HEK293 (cell line): Measurements from ENCODE around the gene TEAD4.

ENCODE experiments used
- CTCF ChIA-PET: fragments of 350-600 bp; formaldehyde crosslinking; extraction: SDS; loops from one replicate; lab custom pipeline; 2021; ENCODE audit warnings: antibody characterized with exemption; lab: Yijun Ruan, JAX
- POLR2A ChIA-PET: fragments of 300-600 bp; formaldehyde crosslinking; extraction: SDS; loops from one replicate; lab custom pipeline; 2020; ENCODE audit warnings: antibody characterized with exemption, inconsistent platforms; lab: Yijun Ruan, JAX
- H3K27ac ChIP-seq: fragments of 200-500 bp; sonication (Bioruptor generic); 2 replicates; pipeline ENCODE4 v1.5.1; 2014; ENCODE audit warnings: low read depth, low read length, control low read depth, inconsistent platforms; ENCODE audit errors: extremely low read depth
- H3K36me3 ChIP-seq, 2 experiments: fragments of 200-500 bp in 1 of 2; sonication (Bioruptor generic) in 1 of 2; 1 replicate in 1 of 2; 2 replicates in 1 of 2; pipeline ENCODE4 v1.5.1; 2014 to 2017; ENCODE audit warnings: inconsistent platforms in 2 of 2, low read length in 2 of 2; ENCODE audit not compliant: control insufficient read depth in 2 of 2, insufficient read depth in 1 of 2
- H3K4me1 ChIP-seq: fragments of 200-500 bp; sonication (Bioruptor generic); 2 replicates; pipeline ENCODE4 v1.5.1; 2014; ENCODE audit warnings: mild to moderate bottlenecking, low read length, inconsistent platforms; ENCODE audit not compliant: control insufficient read depth, insufficient read depth
- H3K4me3 ChIP-seq: 2 replicates; pipeline ENCODE4 v1.5.1; 2011; ENCODE audit warnings: low read depth, mild to moderate bottlenecking, control low read depth, low read length, moderate library complexity
- H3K9me3 ChIP-seq: fragments of 200-500 bp; sonication (Bioruptor generic); 2 replicates; pipeline ENCODE4 v1.5.1; 2014; ENCODE audit warnings: low read depth, low read length, inconsistent platforms; ENCODE audit not compliant: control insufficient read depth, insufficient read depth
- CTCF ChIP-seq: fragments of 450-650 bp; formaldehyde crosslinking; IDR thresholded peaks from 2 replicates; pipeline ENCODE4 v1.5.1; 2016; ENCODE audit warnings: missing biosample characterization, missing genetic modification characterization
- GLIS1 ChIP-seq: fragments of 450-650 bp; formaldehyde crosslinking; IDR thresholded peaks from 2 replicates; pipeline ENCODE4 v1.5.1; 2016; ENCODE audit warnings: missing biosample characterization, missing genetic modification characterization
- GLIS2 ChIP-seq: fragments of 450-650 bp; formaldehyde crosslinking; IDR thresholded peaks from 2 replicates; pipeline ENCODE4 v1.5.1; 2016; ENCODE audit warnings: missing biosample characterization, missing genetic modification characterization
- KLF17 ChIP-seq: fragments of 450-650 bp; formaldehyde crosslinking; IDR thresholded peaks from 2 replicates; pipeline ENCODE4 v1.5.1; 2016; ENCODE audit warnings: missing biosample characterization, missing genetic modification characterization
- OVOL3 ChIP-seq: fragments of 450-650 bp; formaldehyde crosslinking; IDR thresholded peaks from 2 replicates; pipeline ENCODE4 v1.5.1; 2016; ENCODE audit warnings: missing biosample characterization, missing genetic modification characterization
- SALL2 ChIP-seq: fragments of 450-650 bp; formaldehyde crosslinking; IDR thresholded peaks from 2 replicates; pipeline ENCODE4 v1.5.0; 2017; ENCODE audit warnings: missing biosample characterization, mild to moderate bottlenecking, missing genetic modification characterization, borderline replicate concordance
- YY2 ChIP-seq: fragments of 450-650 bp; formaldehyde crosslinking; IDR thresholded peaks from 2 replicates; pipeline ENCODE4 v1.5.1; 2016; ENCODE audit warnings: missing biosample characterization, missing genetic modification characterization
- ZBTB17 ChIP-seq: fragments of 450-650 bp; formaldehyde crosslinking; IDR thresholded peaks from 2 replicates; pipeline ENCODE4 v1.5.1; 2016; ENCODE audit warnings: missing biosample characterization, missing genetic modification characterization
- ZFHX2 ChIP-seq: fragments of 450-650 bp; formaldehyde crosslinking; conservative IDR thresholded peaks from 2 replicates; pipeline ENCODE4 v1.5.1; 2016; ENCODE audit warnings: missing biosample characterization, missing genetic modification characterization
- ZNF10 ChIP-seq: fragments of 450-650 bp; formaldehyde crosslinking; IDR thresholded peaks from 2 replicates; pipeline ENCODE4 v1.5.1; 2017; ENCODE audit warnings: missing biosample characterization, missing genetic modification characterization
- ZNF114 ChIP-seq: fragments of 450-650 bp; formaldehyde crosslinking; IDR thresholded peaks from 2 replicates; pipeline ENCODE4 v1.5.0; 2017; ENCODE audit warnings: missing biosample characterization, missing genetic modification characterization
- ZNF121 ChIP-seq: fragments of 450-650 bp; formaldehyde crosslinking; IDR thresholded peaks from 2 replicates; pipeline ENCODE4 v1.5.1; 2016; ENCODE audit warnings: missing biosample characterization, missing genetic modification characterization
- ZNF155 ChIP-seq: fragments of 450-650 bp; formaldehyde crosslinking; IDR thresholded peaks from 2 replicates; pipeline ENCODE4 v1.5.1; 2016; ENCODE audit warnings: missing biosample characterization, missing genetic modification characterization
- ZNF266 ChIP-seq: fragments of 450-650 bp; formaldehyde crosslinking; IDR thresholded peaks from 2 replicates; pipeline ENCODE4 v1.5.1; 2016; ENCODE audit warnings: missing biosample characterization, missing genetic modification characterization, low read depth
- ZNF341 ChIP-seq: fragments of 450-650 bp; formaldehyde crosslinking; IDR thresholded peaks from 2 replicates; pipeline ENCODE4; 2016; ENCODE audit warnings: low read depth, missing biosample characterization, missing genetic modification characterization
- ZNF416 ChIP-seq: fragments of 450-650 bp; formaldehyde crosslinking; IDR thresholded peaks from 2 replicates; pipeline ENCODE4 v1.5.1; 2016; ENCODE audit warnings: missing biosample characterization, missing genetic modification characterization
- ZNF48 ChIP-seq: fragments of 450-650 bp; formaldehyde crosslinking; IDR thresholded peaks from 2 replicates; pipeline ENCODE4 v1.5.1; 2016; ENCODE audit warnings: missing biosample characterization, missing genetic modification characterization
- ZNF600 ChIP-seq: fragments of 450-650 bp; formaldehyde crosslinking; IDR thresholded peaks from 2 replicates; pipeline ENCODE4 v1.5.1; 2016; ENCODE audit warnings: missing biosample characterization, missing genetic modification characterization
- ZNF654 ChIP-seq: fragments of 450-650 bp; formaldehyde crosslinking; IDR thresholded peaks from 2 replicates; pipeline ENCODE4 v1.5.1; 2016; ENCODE audit warnings: low read depth, missing biosample characterization, missing genetic modification characterization
- ZNF660 ChIP-seq: fragments of 450-650 bp; IDR thresholded peaks from 2 replicates; pipeline ENCODE4 v1.5.1; 2018; ENCODE audit warnings: missing biosample characterization, mild to moderate bottlenecking, missing genetic modification characterization
- TF ChIP-seq, protein P1 (sequence below): fragments of 450-650 bp; formaldehyde crosslinking; IDR thresholded peaks from 2 replicates; pipeline ENCODE4 v1.5.1; 2016; ENCODE audit warnings: missing biosample characterization, missing genetic modification characterization, borderline replicate concordance
- TF ChIP-seq, protein P2 (sequence below): fragments of 450-650 bp; formaldehyde crosslinking; IDR thresholded peaks from 2 replicates; pipeline ENCODE4 v1.5.1; 2016; ENCODE audit warnings: missing biosample characterization, missing genetic modification characterization
- TF ChIP-seq, protein P3 (sequence below): fragments of 450-650 bp; formaldehyde crosslinking; IDR thresholded peaks from 2 replicates; pipeline ENCODE4 v1.5.1; 2016; ENCODE audit warnings: missing biosample characterization, missing genetic modification characterization

TEAD4 gene

GRCh38 chr12:3034067-3034750 lies 75.0 kb downstream of the TEAD4 start:
- Histone ChIP-seq H3K4me3 (no peak overlapping the region), H3K36me3 (peaks cover 0 to 18% of the 10 kb centered on the region in 2 experiments; a peak in 2 of 3 replicates), H3K4me1 (no peaks in the 10 kb centered on the region), H3K9me3 (no peaks in the 10 kb centered on the region), H3K27ac (no peak overlapping the region)
- POLR2A ChIA-PET, result interaction anchor here (1.0 to 1.6 kb wide), 3 partner anchors 144 to 157 kb away, joined by 3 read pairs; partner anchors contain the start of genes FOXM1, RHNO1 and TULP3
- CTCF ChIA-PET, result interaction anchor here (0.6 to 2.6 kb wide), 28 partner anchors 9 to 343 kb away, joined by 3 to 34 read pairs (median 4); partner anchors contain the start of gene TULP3
- TF ChIP-seq GLIS1 (tag by site-specific recombination), result peak; percentile 69
- TF ChIP-seq ZNF660, result peak; percentile 85
- no peak for TF ChIP-seq ZNF266 (tag by site-specific recombination)
- no peak for TF ChIP-seq YY2 (tag by site-specific recombination)
- 0 out of 2 replicates have a peak, but pooled peaks have one; percentile 10 for TF ChIP-seq KLF17 (tag by site-specific recombination)
- TF ChIP-seq ZFHX2 (tag by site-specific recombination), result 0 out of 2 replicates have a peak, but pooled peaks have one; percentile 12
- peak; percentile 56 for TF ChIP-seq ZNF654
- TF ChIP-seq, protein P1, sequence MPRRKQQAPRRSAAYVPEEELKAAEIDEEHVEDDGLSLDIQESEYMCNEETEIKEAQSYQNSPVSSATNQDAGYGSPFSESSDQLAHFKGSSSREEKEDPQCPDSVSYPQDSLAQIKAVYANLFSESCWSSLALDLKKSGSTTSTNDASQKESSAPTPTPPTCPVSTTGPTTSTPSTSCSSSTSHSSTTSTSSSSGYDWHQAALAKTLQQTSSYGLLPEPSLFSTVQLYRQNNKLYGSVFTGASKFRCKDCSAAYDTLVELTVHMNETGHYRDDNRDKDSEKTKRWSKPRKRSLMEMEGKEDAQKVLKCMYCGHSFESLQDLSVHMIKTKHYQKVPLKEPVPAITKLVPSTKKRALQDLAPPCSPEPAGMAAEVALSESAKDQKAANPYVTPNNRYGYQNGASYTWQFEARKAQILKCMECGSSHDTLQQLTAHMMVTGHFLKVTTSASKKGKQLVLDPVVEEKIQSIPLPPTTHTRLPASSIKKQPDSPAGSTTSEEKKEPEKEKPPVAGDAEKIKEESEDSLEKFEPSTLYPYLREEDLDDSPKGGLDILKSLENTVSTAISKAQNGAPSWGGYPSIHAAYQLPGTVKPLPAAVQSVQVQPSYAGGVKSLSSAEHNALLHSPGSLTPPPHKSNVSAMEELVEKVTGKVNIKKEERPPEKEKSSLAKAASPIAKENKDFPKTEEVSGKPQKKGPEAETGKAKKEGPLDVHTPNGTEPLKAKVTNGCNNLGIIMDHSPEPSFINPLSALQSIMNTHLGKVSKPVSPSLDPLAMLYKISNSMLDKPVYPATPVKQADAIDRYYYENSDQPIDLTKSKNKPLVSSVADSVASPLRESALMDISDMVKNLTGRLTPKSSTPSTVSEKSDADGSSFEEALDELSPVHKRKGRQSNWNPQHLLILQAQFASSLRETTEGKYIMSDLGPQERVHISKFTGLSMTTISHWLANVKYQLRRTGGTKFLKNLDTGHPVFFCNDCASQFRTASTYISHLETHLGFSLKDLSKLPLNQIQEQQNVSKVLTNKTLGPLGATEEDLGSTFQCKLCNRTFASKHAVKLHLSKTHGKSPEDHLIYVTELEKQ, result no peak
- TF ChIP-seq ZBTB17, result peak; percentile 67
- peak; percentile 63; the same call in 1 of the 2 replicates for TF ChIP-seq ZNF600
- TF ChIP-seq ZNF416 (tag by site-specific recombination), result no peak
- TF ChIP-seq SALL2, result no peak
- peak; percentile 14; the same call in 1 of the 2 replicates for TF ChIP-seq GLIS2
- TF ChIP-seq ZNF48 (tag by site-specific recombination), result no peak
- TF ChIP-seq, protein P2, sequence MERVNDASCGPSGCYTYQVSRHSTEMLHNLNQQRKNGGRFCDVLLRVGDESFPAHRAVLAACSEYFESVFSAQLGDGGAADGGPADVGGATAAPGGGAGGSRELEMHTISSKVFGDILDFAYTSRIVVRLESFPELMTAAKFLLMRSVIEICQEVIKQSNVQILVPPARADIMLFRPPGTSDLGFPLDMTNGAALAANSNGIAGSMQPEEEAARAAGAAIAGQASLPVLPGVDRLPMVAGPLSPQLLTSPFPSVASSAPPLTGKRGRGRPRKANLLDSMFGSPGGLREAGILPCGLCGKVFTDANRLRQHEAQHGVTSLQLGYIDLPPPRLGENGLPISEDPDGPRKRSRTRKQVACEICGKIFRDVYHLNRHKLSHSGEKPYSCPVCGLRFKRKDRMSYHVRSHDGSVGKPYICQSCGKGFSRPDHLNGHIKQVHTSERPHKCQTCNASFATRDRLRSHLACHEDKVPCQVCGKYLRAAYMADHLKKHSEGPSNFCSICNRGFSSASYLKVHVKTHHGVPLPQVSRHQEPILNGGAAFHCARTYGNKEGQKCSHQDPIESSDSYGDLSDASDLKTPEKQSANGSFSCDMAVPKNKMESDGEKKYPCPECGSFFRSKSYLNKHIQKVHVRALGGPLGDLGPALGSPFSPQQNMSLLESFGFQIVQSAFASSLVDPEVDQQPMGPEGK, result 0 out of 2 replicates have a peak, but pooled peaks have one; percentile 37
- no peak for TF ChIP-seq ZNF155 (tag by site-specific recombination)
- TF ChIP-seq OVOL3 (tag by site-specific recombination), result no peak
- TF ChIP-seq, protein P3, sequence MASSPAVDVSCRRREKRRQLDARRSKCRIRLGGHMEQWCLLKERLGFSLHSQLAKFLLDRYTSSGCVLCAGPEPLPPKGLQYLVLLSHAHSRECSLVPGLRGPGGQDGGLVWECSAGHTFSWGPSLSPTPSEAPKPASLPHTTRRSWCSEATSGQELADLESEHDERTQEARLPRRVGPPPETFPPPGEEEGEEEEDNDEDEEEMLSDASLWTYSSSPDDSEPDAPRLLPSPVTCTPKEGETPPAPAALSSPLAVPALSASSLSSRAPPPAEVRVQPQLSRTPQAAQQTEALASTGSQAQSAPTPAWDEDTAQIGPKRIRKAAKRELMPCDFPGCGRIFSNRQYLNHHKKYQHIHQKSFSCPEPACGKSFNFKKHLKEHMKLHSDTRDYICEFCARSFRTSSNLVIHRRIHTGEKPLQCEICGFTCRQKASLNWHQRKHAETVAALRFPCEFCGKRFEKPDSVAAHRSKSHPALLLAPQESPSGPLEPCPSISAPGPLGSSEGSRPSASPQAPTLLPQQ, result no peak
- no peak for TF ChIP-seq ZNF121 (tag by site-specific recombination)
- peak; percentile 95 for TF ChIP-seq ZNF341 (tag by site-specific recombination)
- TF ChIP-seq ZNF10 (tag by site-specific recombination), result peak; percentile 60; the same call in 1 of the 2 replicates
- TF ChIP-seq ZNF114 (tag by site-specific recombination), result no peak
- TF ChIP-seq CTCF (tag by site-specific recombination), result peak; percentile 78
